ENCODE measurements around the gene ABL1.

ABL1 gene

GRCh38 chr9:130927995-130928900 is 93.2 kb downstream of the ABL1 start:
- Histone ChIP-seq H3K36me3 (replicated peaks) (no peaks in the 10 kb centered on the region), H3K4me3 (no peak overlapping the region), H3K4me1 (no peaks in the 10 kb centered on the region), H3K27me3 (ENCODE audit: low read depth) (peaks cover 24% of the 10 kb centered on the region), H3K9me3 (no peaks in the 10 kb centered on the region)
- no peak for DNase-seq (ENCODE audit: low spot score in 2 of 2)
- in situ Hi-C loops (cut with MboI; ENCODE audit: low sequenced_read_pairs), result no loop called here

DNA sequence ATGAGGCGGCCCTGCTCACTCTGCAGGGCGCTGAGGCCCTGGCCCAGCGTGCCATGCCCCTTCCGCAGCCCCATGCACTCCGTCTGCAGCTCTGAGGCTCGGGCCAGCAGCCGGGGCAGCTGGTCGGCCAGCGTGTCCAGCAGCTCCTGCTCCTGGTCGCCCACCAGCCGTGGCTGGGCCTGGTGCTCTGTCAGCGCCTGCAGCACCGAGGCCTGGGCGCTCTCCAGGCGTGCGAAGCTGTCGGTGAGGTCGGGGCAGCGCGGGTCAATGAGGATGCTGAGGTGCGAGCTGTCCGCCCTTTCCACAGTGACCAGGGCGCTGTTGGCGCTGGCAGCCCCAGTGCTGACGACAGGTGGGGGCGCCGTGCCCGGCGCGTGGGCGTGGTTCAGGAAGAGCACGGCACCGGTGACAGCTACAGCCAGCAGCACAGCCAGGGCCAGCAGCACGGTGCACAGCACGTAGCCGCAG is 94.6 kb downstream of the ABL1 start:
- no peak overlapping the region for H3K4me3 ChIP-seq
- H3K36me3 ChIP-seq (replicated peaks), result no peaks in the 10 kb centered on the region
- no peak for DNase-seq (ENCODE audit: low spot score in 2 of 2)
- no peaks in the 10 kb centered on the region for H3K9me3 ChIP-seq
- H3K27me3 ChIP-seq (ENCODE audit: low read depth), result peaks cover 25% of the 10 kb centered on the region
- in situ Hi-C loops (cut with MboI; ENCODE audit: low sequenced_read_pairs), result no loop called here
- no peaks in the 10 kb centered on the region for H3K4me1 ChIP-seq

DNA sequence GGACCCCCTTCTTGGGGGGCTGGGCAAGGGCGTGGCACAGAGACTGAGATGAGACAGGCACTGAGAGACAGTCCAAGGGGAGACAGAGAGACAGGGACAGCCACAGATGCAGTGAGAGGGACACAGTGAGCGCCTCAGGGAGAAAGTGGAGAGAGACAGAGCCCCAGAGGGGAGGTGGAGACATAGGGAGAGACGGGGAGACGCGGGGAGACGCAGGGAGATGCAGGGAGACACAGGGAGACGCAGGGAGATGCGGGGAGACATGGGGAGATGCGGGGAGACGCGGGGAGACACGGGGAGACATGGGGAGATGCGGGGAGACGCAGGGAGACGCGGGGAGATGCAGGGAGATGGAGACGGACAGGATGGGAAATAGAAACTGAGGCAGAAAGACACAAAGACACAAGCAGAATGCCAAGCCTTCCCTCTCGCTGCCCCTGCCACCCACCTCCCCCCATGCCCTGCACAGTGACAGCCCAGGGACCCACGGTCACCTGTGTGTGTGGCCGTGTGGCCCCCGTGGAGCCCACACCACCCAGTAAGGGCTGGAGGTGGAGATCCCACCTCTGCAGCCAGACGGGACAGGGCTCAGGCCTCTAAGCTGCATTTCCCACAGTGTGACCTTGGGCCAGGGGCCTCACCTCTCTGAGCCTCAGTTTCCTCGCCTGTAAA is 95.2 kb downstream of the ABL1 start:
- no peaks in the 10 kb centered on the region for H3K4me1 ChIP-seq

DNA sequence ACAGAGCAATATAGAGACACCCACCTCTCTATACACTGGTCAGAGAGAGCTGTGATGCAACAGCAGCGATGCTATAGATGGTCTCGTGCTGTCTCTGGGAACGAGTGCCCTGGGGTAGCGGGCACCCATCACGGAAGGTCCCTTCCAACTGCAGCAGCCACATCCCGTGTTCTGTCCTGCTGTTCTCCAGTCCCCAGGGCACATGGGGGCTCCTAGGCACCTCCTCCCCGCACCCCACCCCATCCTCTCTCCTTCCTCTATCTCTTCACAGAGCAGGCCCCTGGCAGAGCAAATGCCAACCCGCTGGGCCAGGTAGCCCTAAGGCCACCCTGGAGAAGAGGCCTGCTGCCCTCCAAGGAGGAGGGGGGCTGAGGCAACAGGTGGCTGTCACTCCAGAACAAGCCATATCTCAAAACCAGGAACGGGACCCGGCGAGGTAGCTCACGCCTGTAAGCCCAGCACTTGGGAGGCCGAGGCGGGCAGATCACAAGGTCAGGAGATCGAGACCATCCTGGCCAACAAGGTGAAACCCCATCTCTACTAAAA is 95.8 kb downstream of the ABL1 start:
- no peak overlapping the region for H3K4me3 ChIP-seq
- H3K36me3 ChIP-seq (replicated peaks), result no peaks in the 10 kb centered on the region
- H3K9me3 ChIP-seq, result no peaks in the 10 kb centered on the region
- H3K4me1 ChIP-seq, result no peaks in the 10 kb centered on the region
- peaks cover 23% of the 10 kb centered on the region for H3K27me3 ChIP-seq (ENCODE audit: low read depth)
- in situ Hi-C loops (cut with MboI; ENCODE audit: low sequenced_read_pairs), result no loop called here
- no peak for DNase-seq (ENCODE audit: low spot score in 2 of 2)

More for the DNA sequence above, 95.2 kb downstream of the ABL1 start:
- Histone ChIP-seq H3K27me3 (ENCODE audit: low read depth) (peaks cover 23% of the 10 kb centered on the region), H3K9me3 (no peaks in the 10 kb centered on the region), H3K36me3 (replicated peaks) (no peaks in the 10 kb centered on the region), H3K4me3 (no peak overlapping the region)
- in situ Hi-C loops (cut with MboI; ENCODE audit: low sequenced_read_pairs), result no loop called here
- DNase-seq (ENCODE audit: low spot score in 2 of 2), result no peak

GRCh38 chr9:130931508-130932254 is 96.6 kb downstream of the ABL1 start:
- Histone ChIP-seq H3K36me3 (replicated peaks) (no peaks in the 10 kb centered on the region), H3K4me3 (no peak overlapping the region), H3K9me3 (no peaks in the 10 kb centered on the region), H3K27me3 (ENCODE audit: low read depth) (peaks cover 24% of the 10 kb centered on the region), H3K4me1 (no peaks in the 10 kb centered on the region)
- no peak for DNase-seq (ENCODE audit: low spot score in 2 of 2)
- in situ Hi-C loops (cut with MboI; ENCODE audit: low sequenced_read_pairs), result no loop called here

- Histone ChIP-seq H3K4me1 (no peaks in the 10 kb centered on the region), H3K4me3 (no peak overlapping the region), H3K27me3 (ENCODE audit: low read depth) (peaks cover 24% of the 10 kb centered on the region), H3K9me3 (no peaks in the 10 kb centered on the region), H3K36me3 (replicated peaks) (no peaks in the 10 kb centered on the region)
- in situ Hi-C loops (cut with MboI; ENCODE audit: low sequenced_read_pairs), result no loop called here
- DNase-seq (ENCODE audit: low spot score in 2 of 2), result no peak
Observed at GRCh38 chr9:130932255-130933079, 97.4 kb downstream of the ABL1 start.

GRCh38 chr9:130933114-130934046 is 98.3 kb downstream of the ABL1 start:
- DNase-seq (ENCODE audit: low spot score in 2 of 2), result no peak
- Histone ChIP-seq H3K4me3 (no peak overlapping the region), H3K36me3 (replicated peaks) (no peaks in the 10 kb centered on the region), H3K9me3 (no peaks in the 10 kb centered on the region), H3K27me3 (ENCODE audit: low read depth) (peaks cover 32% of the 10 kb centered on the region), H3K4me1 (no peaks in the 10 kb centered on the region)
- in situ Hi-C loops (cut with MboI; ENCODE audit: low sequenced_read_pairs), result no loop called here

DNA sequence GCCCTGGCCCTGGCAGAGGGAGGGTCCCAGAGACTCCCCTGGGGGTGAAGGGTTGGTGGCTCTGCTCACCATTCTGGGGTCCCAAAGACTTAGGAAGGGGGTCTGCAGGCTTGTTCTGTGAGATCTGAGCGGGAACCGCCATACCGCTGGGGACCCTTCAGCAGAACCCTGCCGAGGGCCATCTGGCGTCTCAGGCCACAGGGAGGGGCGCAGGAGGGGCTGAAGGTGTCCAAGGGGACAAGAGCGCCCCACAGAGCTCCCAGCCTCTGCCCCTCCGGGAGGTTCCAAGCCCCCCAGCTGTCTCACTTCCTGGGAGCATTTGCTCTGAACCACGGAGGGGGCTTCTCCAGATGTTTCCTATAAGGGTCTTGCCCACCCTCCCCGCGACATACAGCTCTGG is 99.2 kb downstream of the ABL1 start:
- peaks cover 38% of the 10 kb centered on the region for H3K27me3 ChIP-seq (ENCODE audit: low read depth)
- H3K9me3 ChIP-seq, result no peaks in the 10 kb centered on the region
- no peak overlapping the region for H3K4me3 ChIP-seq
- H3K4me1 ChIP-seq, result no peaks in the 10 kb centered on the region
- in situ Hi-C loops (cut with MboI; ENCODE audit: low sequenced_read_pairs), result no loop called here
- no peaks in the 10 kb centered on the region for H3K36me3 ChIP-seq (replicated peaks)
- no peak for DNase-seq (ENCODE audit: low spot score in 2 of 2)

DNA sequence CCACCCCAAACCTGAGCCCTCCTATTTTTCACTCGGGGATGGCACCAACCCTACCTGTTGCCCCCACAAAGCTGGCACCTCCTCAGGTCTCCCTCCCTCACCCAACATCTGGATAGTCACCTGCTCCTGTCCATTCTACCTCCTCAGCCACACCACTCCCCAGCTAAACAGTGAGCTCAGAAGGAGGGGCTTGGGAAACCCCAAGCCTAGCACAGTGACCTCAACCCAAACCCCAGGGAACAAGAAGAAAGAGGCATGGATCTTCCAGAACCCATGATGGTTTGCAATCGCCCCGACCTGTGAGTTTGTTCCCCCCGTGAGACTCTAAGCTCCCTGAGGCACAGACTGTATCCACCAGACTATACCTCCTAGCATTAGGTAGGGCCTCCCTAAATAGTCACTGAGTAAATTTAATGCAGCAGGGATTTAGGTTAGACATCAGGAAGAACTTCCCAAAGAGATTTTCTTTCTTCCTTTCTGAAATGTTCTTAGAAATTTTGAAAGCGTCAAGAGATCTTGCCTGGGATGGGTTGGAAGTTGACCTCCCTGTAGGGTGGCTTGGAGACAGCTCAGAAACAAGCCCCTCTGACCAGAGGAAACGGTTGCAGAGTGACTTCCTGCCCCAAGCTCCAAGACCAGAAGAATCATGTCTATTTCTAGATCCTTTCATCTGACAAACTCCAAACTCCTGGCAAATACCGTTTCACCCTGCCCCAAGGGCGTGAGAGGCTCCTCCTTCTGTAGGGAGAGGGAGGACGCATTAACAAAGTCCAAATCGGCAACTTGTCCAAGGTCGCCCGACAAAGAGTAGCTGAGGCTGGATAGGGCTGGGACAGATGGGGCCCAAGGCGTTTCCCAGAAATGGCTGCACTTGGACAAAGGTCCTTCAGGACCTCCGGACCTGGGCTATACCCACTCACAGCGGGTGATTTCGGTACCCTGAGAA is 99.9 kb downstream of the ABL1 start:
- Histone ChIP-seq H3K4me1 (no peaks in the 10 kb centered on the region), H3K4me3 (no peak overlapping the region), H3K36me3 (replicated peaks) (no peaks in the 10 kb centered on the region), H3K27me3 (ENCODE audit: low read depth) (peaks cover 42% of the 10 kb centered on the region), H3K9me3 (no peaks in the 10 kb centered on the region)
- no peak for DNase-seq (ENCODE audit: low spot score in 2 of 2)
- in situ Hi-C loops (cut with MboI; ENCODE audit: low sequenced_read_pairs), result no loop called here

DNA sequence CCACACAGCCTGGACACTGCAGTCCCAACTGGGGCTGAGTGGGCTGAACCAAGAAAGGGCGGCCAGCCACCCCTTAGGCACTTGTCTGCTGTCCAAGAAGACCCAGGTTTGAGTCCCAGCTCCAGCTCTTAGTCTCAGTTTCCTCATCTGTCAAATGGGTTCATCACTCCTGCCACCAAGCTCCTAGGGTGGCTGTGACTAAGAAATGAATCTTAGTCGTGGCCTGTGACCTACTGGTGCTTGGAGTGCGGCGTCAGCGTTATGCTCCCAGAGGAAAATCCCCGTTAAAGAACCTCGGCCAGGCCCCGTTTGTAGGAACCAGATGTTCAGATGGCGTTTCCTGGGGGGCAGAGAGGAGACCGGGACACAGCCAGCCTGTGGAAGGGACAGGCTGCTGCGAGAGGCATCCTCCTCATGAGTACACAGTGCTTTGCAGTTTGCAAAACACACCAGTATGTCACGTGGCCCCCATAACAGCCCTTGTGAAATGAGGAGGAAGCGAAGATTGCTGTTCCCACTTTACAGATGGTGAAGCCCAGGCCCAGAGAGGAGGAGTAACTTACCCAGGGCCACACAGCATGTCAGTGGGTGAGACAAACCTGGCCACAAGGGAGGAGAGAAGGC is 100.7 kb downstream of the ABL1 start:
- Histone ChIP-seq H3K4me1 (no peaks in the 10 kb centered on the region), H3K36me3 (replicated peaks) (no peaks in the 10 kb centered on the region), H3K4me3 (no peak overlapping the region), H3K9me3 (no peaks in the 10 kb centered on the region), H3K27me3 (ENCODE audit: low read depth) (peaks cover 50% of the 10 kb centered on the region)
- in situ Hi-C loops (cut with MboI; ENCODE audit: low sequenced_read_pairs), result no loop called here
- no peak for DNase-seq (ENCODE audit: low spot score in 2 of 2)

Measured in HAP-1 (cell line).